ENCODE measurements around the gene FBN2.

DNA sequence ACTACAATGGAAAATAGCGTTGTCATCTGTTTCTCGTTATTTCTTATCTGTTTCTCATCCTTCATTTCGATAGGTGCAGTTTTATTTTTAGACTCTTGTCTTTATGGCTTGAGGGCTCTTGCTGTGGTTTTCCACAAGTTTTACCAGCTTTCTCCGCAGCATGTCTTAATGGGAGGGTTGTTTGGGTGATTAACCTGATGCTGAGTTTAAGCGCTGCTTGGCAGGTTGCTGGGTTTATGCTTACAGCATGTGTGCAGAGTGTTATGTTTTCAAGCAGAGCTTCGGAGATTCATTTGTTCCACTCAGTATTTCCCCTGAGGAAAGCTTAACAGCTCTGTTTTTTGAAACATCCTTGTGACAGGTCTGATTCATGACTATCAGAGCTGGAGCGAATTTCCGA lies 300.5 kb downstream of the FBN2 start:
- no peak for TF ChIP-seq CTCF (IDR thresholded peaks at IDR 0.05)
- TF ChIP-seq POLR2A (IDR thresholded peaks at IDR 0.05), result no peak
- TF ChIP-seq POLR2AphosphoS5 (IDR thresholded peaks at IDR 0.05; ENCODE audit: insufficient read depth in 1 of 2, low read depth in 1 of 2), result no peak
